Stimulated activated CD4-positive, alpha-beta T cell treated with anti-CD3 and anti-CD28 coated beads, Interleukin-4, amount 100 ng/mL, for 4 hours (primary cell): ENCODE data around the gene GOPC.
"Not testable (repeated sequence)": the region's sequence is repeated elsewhere in the genome, so short reads cannot be mapped to it uniquely, and the experiment has no call there.

ENCODE experiments used
- DNase-seq, 2 experiments: peaks; one replicate each; pipeline ENCODE4 v3.0.0-alpha.2; 2020

The GOPC gene

DNA sequence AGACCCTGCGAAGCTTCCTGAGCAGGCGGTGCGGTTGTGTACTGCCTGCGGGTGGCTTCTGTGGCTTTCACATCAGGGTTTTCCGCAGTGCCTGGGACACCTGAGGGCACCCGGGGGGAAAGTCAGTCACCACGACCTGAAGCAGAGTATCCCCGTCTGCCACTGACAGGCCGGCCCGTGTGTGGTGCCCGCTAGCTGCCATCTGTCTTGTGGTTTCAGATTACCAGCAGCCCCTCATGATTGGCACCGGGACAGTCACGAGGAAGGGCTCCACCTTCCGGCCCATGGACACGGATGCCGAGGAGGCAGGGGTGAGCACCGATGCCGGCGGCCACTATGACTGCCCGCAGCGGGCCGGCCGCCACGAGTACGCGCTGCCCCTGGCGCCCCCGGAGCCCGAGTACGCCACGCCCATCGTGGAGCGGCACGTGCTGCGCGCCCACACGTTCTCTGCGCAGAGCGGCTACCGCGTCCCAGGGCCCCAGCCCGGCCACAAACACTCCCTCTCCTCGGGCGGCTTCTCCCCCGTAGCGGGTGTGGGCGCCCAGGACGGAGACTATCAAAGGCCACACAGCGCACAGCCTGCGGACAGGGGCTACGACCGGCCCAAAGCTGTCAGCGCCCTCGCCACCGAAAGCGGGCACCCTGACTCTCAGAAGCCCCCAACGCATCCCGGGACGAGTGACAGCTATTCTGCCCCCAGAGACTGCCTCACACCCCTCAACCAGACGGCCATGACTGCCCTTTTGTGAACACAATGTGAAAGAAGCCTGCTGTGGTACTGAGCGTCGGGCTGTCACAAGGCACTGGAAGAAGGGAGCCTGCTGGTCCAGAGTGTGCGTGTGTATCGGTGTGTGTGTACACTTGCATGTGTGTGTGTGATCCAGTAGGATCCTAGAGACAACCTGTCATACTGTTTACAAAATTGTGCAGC is 54.4 kb downstream of the GOPC start:
- peak; percentile 27 to 29 for DNase-seq

DNA sequence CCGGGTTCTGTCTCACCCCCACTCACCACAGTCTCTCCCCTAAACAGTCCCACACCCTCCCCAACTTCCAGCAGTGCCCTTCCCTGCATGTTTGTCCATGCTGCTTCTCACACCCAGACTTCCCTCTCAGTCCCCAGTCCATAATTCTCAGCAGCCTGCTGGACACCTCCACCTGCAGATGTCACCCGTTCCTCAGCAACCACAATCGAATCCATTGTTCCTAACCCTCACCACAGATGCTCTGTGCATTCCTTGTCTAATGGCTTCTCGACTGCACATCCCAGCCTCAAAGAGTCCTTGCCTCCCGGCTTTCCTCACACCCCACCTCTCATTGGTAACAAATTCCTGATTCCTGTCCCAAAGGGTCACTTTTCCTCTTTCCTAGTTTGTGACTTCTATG is 55.6 kb downstream of the GOPC start:
- no peak for DNase-seq

DNA sequence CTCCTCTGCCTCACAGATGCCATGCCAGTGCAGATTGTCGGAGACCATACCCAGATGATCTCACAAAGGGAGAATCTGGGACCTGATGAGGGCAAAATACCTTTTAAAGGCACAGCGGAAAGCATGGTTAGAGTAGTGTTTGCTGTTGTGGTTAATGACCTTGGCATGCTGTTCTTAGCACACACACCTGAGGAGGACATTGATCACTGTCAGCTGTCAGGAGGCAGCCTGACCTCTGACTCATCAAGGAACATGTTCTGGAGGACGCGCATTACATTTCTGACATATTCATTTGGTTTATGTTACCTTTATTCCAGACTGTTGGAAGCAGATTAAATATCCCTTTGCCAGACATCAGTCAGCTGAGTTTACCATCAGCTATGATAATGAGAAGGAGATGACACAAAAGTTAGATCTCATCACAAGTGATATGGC is 57.1 kb downstream of the GOPC start:
- no peak for DNase-seq

- no peak for DNase-seq
Observed at GRCh38 chr6:117544716-117545115, 57.6 kb downstream of the GOPC start.

DNA sequence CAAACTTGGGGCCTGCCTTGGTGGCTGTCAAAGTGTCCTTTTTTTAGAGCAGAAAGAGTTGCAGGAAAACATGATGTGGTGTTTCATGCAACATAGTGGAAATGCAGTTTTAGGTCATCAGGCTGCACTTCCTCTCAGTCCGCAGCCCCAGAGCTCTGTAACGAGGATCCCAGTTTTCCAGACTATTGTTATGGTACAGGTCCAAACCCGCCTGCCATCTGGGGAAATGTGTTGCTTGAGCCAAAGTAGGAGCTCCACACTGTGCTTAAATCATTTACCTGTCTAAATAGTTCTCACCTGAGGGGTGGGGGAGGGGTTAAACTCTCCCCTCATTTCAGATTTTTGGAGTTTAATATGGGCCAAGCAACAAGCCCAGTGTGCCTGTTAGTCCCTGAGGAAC is 59.8 kb downstream of the GOPC start:
- DNase-seq: no peak

- DNase-seq: no peak
Observed at GRCh38 chr6:117540670-117541069, 61.6 kb downstream of the GOPC start.

DNA sequence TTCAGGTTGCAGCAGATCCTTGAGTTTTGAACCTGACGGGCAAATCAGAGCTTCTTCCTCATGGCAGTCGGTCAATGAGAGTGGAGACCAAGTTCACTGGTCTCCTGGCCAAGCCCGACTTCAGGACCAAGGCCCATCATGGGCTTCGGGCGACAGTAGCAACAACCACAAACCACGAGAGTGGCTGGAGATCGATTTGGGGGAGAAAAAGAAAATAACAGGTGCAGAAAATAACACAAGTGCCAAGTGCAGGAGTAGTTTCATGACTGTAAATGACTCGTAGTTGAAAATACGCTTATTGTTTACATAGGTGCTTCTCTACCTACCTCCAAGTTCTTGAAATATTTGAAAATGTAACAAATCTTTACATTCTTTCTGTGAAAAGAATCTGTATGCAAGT is 63.7 kb downstream of the GOPC start:
- DNase-seq: no peak

DNA sequence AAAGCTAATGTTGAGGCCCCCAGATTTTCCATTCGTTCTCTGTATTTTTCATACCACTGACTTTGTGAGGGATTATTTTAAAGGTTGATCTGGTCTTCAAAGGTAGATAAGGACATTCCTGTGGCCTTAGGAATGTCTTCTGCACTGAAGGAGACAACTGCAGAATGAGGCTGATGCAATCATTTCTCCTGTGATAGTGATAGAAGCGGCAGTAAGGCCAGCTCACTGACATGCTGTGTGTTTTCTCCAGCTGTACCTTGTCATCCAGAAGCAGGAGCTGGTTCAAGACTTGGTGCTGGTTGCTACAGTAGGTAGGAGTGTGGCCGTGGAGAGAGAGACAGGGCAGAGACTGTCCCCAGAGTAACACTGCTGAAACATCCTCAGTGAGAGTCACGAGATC is 66.0 kb downstream of the GOPC start:
- DNase-seq: no peak

- no peak for DNase-seq
Observed at GRCh38 chr6:117534974-117535373, 67.3 kb downstream of the GOPC start.

DNA sequence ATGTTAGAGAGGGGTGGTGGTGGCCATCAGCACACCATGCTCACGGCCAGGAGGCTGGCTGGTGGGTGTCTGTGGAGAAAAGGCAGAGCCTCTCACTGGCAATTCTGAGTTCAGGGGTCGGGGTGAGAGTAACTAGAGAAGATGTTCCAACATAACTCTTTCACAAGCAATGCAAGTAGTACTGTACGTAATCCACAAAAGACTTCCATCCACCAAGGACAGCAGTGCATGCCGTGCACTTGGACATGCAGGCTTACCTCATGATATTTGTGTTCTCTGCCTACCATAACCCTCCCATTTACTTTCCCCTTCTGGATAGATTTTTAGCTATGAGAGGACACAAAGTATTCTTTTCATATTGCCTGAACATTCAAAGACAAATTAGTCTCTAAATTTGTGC is 68.5 kb downstream of the GOPC start:
- DNase-seq: no peak

- DNase-seq: no peak
Observed at GRCh38 chr6:117531809-117532725, 70.2 kb downstream of the GOPC start.

GRCh38 chr6:117531346-117531745 is 71.0 kb downstream of the GOPC start:
- no peak for DNase-seq

DNA sequence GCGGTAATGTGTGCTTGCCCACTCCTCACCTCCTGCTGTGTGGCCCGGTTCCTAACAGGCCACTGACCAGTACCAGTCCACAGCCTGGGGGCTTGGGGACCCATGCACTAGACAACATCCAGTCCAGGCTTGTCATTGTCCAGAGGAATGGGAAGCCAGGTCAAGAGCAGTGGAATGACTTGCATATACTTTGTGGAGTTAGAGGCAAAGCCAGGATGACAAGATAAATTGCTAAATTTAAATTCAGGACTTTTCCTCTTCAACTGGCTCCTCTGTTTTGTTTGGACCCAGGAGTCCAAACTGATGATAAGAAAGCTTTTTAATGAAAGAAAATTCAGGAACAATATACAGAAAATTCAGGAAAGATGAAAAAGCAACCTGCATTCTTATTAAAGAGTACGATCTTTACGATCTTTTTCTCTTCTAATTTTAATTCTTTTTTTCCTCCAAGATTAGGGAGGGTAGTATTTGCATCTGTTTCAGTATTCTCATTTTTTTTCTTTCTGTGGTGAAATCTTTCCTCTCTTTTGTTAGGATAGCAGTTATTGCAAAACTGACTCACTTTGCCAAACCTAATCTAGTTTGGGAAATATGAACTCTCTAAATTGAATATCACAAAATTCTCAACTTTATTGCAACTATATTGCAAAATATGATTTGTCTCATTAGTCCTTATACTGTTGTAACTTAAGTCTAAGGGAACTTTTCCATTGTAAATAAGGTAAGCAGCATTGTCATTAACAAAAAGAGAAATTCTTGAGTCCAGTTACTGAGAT is 71.7 kb downstream of the GOPC start:
- DNase-seq: no peak

DNA sequence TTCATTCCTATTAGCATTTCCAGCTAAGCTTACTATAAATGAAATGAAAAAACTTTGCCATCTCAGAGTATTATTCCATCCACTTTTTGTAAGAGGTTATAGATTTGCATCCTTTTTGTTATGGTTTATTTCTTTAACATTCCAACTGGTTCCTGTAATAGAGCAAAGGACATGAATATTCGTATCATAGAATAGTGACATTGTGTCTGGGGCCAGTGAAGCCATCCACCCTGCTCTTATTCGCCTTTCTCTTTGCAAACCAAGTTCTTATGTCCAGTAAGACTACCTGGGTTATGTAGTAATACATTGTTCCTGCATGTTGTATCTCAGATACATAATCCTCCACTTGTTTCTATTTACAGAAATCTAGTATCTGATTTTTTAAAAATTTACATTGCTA is 76.7 kb downstream of the GOPC start:
- no peak for DNase-seq

DNA sequence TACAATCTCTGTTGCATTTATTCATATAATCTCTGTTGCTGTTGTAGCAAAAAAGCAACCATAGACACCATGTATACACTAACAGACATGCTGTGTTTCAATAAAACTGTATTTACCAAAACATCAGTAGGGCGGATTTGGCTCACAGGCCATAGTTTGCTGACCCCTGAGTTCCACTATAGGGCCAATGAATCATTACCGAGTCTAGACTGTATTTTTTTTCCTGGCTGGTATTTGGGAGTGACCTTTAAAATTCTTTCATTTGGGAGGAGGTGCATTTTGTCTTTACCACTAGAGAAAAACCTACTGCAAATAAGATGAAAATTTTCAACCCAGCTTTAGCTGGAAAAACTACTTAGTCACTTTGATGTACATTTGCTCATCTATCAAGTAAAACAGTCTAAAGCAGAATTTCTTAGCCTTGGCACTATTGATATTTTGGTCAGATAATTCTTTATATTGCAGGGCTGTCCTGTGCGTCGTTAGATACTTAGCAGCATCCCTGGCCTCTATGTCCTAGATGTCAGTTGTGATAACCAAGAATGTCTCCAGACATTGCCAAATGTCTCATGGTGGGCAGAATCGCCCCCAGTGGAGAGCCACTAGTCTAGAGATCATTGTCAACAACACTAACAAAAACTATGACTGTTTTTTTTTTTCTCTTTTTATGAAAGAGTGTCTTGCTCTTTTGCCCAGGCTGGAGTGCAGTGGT is 80.4 kb downstream of the GOPC start:
- no peak for DNase-seq

DNA sequence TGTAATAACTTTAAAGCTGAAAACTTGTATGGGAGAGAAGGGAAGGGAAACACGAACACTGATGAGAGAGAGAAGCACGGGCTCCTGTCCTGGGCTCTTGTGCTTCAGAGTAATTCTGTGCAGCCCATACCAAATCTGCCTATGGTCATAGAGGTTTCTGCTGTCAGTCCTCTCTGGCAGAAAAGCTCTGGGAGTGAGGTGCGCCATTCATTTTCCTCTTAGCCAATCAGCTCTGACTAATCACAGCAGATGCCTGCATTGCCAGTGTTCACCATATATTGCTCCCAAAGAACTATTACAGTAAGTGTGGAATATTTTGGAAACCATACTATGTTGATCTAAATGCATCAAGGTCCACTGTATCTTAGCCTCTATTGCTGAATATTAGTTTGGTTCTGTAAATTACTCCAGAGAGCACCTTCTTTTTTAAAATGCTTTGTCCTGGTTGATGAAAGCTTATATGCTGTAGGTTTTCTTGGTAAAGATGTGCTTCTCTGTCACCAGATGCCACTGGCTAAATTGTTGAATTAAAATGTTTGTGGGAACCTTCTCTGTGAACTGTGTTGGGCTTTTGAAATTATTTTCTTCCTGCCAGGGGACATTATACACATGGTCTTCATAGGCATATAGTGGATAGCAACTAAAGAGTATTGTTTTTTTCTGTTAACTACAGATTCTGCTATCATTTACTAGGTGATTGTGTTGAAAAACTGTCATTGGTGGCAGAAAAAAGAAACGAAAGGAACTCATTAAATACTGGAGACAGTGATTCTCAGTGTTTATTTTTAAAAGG is 81.5 kb downstream of the GOPC start:
- no peak for DNase-seq

GRCh38 chr6:117518870-117519269 is 83.4 kb downstream of the GOPC start:
- no peak for DNase-seq

DNA sequence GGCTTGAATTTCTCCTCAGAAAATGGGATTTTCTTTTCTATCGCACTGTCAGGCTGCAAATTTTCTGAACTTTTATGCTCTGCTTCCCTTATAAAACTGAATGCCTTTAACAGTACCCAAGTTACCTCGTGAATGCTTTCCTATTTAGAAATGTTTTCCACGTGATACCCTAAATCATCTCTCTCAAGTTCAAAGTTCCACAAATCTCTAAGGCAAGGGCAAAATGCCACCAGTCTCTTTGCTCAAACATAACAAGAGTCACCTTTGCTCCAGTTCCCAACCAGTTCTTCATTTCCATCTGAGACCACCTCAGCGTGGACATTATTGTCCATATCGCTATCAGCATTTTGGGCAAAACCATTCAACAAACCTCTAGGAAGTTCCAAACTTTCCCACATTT is 84.3 kb downstream of the GOPC start:
- DNase-seq: not testable (repeated sequence)

DNA sequence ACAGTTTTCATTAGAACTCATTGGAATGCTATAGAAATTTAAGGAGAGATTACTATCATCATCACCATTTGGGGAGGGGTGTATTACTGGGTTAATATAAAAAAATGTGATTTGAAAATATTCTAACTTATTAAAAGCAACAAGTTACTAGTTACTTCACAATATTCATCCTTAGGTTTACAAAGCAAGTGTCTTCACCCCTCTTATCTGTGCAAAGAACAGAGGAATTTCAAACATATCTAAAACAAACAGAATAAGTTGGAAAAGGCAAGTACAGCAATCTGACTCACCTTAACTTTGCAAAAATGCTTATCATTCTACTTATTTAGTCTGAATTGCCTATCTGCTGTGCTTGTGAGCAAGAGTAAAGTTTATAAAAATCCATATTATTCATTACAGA is 87.0 kb downstream of the GOPC start:
- no peak for DNase-seq

- DNase-seq: no peak
Observed at GRCh38 chr6:117514655-117515054, 87.7 kb downstream of the GOPC start.

DNA sequence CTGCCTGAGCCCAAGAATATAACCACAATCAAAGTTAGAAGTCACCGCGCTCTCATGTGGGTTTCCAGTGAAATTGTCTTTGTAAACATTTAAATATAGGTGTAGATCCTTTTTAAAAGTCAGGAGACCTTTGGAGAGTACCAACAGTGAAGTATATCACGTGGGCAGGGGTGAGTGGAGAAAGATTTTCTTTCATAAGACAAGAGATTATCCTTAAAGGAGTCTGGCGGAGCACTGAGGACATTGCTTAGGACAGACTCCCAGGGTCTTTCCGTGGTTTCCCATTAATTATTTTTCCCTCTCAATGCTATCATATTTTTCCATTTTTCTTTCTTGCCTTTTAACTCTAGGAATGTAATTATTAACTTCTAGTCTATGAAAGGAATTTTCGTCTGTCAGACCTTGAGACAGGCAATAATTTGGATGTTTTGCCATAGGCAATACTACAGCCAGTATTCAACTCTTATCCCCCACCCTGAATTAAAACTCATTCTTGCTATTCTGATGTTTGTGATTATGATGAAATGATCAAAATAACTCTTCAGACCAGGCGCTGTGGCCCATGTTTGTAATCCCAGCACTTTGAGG is 88.4 kb downstream of the GOPC start:
- DNase-seq: no peak
